SK-N-SH treated with all-trans-retinoic acid at 6 μM for 48 hours (cell line): Measurements from ENCODE around the gene GLYR1.

Experiments
- ISL1 ChIP-seq: fragments of 250-450 bp; sonication (Bioruptor Pico); IDR thresholded peaks from 2 replicates; pipeline ENCODE4 v2.1.2; 2022; ENCODE audit warnings: mild to moderate bottlenecking, moderate library complexity
- PPARA ChIP-seq: fragments of 250-450 bp; sonication (Bioruptor Pico); IDR thresholded peaks from 2 replicates; pipeline ENCODE4 v1.5.0; 2020; ENCODE audit warnings: mild to moderate bottlenecking, borderline replicate concordance
- RARB ChIP-seq: fragments of 250-450 bp; sonication (Bioruptor Pico); IDR thresholded peaks from 2 replicates; pipeline ENCODE4 v1.8.0; 2021; ENCODE audit warnings: mild to moderate bottlenecking, moderate library complexity
- TCF4 ChIP-seq: fragments of 250-450 bp; sonication (Bioruptor Pico); IDR thresholded peaks from 2 replicates; pipeline ENCODE4 v1.8.0; 2021; ENCODE audit warnings: mild to moderate bottlenecking, moderate library complexity, borderline replicate concordance
- ZC3H10 ChIP-seq: fragments of 250-450 bp; sonication (Bioruptor Pico); IDR thresholded peaks from 2 replicates; pipeline ENCODE4 v1.5.1; 2021; ENCODE audit warnings: mild to moderate bottlenecking, moderate library complexity
- ZFP30 ChIP-seq: fragments of 450-650 bp; formaldehyde crosslinking; IDR thresholded peaks from 2 replicates; pipeline ENCODE4 v1.5.0; 2022; ENCODE audit warnings: mild to moderate bottlenecking, moderate library complexity
- ZNF70 ChIP-seq: fragments of 450-650 bp; formaldehyde crosslinking; IDR thresholded peaks from 2 replicates; pipeline ENCODE4 v1.5.0; 2020; ENCODE audit warnings: mild to moderate bottlenecking, moderate library complexity
- TF ChIP-seq, protein P1 (sequence below): fragments of 250-450 bp; sonication (Bioruptor Pico); IDR thresholded peaks from 2 replicates; pipeline ENCODE4 v1.5.1; 2021; ENCODE audit warnings: mild to moderate bottlenecking, moderate library complexity
- TF ChIP-seq, protein P2 (sequence below): fragments of 250-450 bp; sonication (Bioruptor Pico); IDR thresholded peaks from 2 replicates; pipeline ENCODE4 v1.5.0; 2020; ENCODE audit warnings: mild to moderate bottlenecking, moderate library complexity

DNA sequence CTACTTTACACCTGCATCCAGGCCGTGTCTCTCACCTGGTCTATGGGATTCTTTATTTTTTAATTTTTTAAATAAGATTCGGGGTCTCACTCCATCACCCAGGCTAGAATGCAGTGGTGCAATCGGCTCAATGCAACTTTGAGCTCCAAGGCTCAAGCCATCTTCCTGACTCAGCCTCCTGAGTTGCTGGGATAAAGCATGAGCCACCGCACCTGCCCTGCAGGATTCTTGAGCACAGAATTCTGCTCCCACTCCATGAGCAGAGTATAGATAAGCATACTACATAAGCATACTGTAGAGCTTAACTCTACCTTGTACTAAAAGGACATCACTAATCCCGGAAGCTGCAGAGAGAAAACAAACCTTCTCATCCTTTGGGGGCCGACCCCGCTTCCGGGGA lies 15.5 kb downstream of the GLYR1 start:
- TF ChIP-seq, protein P1, sequence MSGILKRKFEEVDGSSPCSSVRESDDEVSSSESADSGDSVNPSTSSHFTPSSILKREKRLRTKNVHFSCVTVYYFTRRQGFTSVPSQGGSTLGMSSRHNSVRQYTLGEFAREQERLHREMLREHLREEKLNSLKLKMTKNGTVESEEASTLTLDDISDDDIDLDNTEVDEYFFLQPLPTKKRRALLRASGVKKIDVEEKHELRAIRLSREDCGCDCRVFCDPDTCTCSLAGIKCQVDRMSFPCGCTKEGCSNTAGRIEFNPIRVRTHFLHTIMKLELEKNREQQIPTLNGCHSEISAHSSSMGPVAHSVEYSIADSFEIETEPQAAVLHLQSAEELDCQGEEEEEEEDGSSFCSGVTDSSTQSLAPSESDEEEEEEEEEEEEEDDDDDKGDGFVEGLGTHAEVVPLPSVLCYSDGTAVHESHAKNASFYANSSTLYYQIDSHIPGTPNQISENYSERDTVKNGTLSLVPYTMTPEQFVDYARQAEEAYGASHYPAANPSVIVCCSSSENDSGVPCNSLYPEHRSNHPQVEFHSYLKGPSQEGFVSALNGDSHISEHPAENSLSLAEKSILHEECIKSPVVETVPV (CRISPR knock-in tag), result no peak
- TF ChIP-seq ZFP30 (CRISPR knock-in tag) (no peak), ZNF70 (CRISPR knock-in tag) (no peak), TCF4 (no peak), ZC3H10 (CRISPR knock-in tag) (no peak), ISL1 (CRISPR knock-in tag) (no peak), PPARA (CRISPR knock-in tag) (no peak), RARB (CRISPR knock-in tag) (no peak)
- TF ChIP-seq, protein P2, sequence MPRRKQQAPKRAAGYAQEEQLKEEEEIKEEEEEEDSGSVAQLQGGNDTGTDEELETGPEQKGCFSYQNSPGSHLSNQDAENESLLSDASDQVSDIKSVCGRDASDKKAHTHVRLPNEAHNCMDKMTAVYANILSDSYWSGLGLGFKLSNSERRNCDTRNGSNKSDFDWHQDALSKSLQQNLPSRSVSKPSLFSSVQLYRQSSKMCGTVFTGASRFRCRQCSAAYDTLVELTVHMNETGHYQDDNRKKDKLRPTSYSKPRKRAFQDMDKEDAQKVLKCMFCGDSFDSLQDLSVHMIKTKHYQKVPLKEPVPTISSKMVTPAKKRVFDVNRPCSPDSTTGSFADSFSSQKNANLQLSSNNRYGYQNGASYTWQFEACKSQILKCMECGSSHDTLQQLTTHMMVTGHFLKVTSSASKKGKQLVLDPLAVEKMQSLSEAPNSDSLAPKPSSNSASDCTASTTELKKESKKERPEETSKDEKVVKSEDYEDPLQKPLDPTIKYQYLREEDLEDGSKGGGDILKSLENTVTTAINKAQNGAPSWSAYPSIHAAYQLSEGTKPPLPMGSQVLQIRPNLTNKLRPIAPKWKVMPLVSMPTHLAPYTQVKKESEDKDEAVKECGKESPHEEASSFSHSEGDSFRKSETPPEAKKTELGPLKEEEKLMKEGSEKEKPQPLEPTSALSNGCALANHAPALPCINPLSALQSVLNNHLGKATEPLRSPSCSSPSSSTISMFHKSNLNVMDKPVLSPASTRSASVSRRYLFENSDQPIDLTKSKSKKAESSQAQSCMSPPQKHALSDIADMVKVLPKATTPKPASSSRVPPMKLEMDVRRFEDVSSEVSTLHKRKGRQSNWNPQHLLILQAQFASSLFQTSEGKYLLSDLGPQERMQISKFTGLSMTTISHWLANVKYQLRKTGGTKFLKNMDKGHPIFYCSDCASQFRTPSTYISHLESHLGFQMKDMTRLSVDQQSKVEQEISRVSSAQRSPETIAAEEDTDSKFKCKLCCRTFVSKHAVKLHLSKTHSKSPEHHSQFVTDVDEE (CRISPR knock-in tag), result no peak
